Amniotic epithelial cell (primary cell): ENCODE data around the gene ATAD3A.
"Not testable (repeated sequence)": the region's sequence is repeated elsewhere in the genome, so short reads cannot be mapped to it uniquely, and the experiment has no call there.

Experiments
- DNase-seq: peaks from one replicate; pipeline ENCODE4 v3.0.0-alpha.2; 2010; ENCODE audit warnings: low read depth

The ATAD3A gene

DNA sequence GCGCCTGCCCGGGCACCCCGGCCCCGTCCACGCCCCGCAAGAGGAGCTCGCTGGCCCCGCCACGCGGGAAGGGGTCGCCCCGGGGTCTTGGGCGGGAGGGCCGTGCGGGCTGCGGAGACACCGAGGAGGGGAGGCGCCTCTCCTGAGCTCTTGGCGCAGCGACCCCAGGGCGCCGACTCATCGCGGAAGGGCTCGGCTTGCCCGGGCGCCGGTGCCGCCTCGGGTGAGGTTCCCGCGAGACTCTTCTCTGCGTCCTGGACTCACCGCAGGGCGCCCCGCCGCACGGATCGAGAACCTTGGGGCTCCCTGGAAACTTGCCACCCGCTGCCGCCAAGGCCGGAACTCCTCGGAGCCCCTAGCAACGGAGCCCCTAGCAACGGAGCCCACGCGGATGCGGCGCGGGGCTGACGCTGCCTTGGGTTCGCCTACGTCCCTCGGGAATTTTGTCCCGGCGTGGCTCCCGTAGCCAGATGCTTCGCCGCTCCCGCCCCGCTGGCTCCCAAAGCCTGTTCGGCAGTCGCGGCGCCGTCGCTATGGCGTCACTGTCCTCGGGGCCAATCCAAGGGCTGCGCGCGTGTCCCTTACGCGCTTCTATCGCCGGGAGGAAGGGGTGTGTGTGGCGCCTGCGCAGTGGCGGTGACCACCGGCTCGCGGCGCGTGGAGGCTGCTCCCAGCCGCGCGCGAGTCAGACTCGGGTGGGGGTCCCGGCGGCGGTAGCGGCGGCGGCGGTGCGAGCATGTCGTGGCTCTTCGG, at the start of gene ATAD3A:
Gene ATAD3A (plus strand): TSS at position 630 of the 753 bp plus-strand sequence. CDS start 107 bp downstream, at position 737.
- peak; percentile 97 for DNase-seq

DNA sequence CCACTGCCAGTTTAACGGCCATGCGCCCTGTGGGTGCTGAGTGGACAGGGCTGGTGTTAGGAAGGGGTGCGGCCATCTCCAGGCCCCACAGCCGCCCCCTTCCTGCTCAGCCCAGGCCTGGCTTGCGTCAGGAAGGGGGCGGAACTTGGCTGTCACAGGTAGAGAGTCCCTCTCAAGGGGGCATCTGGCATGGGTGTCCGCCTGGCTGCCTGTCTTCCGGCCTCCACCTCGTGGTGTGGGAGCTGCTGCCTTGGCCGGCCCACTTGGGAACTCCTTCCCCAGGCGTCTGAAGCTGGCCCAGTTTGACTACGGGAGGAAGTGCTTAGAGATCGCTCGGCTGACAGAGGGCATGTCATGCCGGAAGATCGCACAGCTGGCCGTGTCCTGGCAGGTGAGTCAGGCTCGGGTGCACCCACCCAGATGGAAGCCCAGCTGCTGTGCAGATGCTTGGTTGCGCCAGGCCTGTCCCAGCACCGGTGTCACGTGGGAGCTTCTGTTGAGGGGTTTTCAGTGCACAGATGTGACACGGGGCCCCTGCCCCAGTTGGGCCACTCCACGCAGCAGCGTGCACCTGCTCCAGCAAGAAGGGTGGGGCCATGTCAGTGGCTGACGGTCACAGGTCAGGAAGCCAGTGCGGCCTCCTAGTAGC, 49.5 kb upstream of the ATAD3A start:
- DNase-seq = peak; percentile 13

DNA sequence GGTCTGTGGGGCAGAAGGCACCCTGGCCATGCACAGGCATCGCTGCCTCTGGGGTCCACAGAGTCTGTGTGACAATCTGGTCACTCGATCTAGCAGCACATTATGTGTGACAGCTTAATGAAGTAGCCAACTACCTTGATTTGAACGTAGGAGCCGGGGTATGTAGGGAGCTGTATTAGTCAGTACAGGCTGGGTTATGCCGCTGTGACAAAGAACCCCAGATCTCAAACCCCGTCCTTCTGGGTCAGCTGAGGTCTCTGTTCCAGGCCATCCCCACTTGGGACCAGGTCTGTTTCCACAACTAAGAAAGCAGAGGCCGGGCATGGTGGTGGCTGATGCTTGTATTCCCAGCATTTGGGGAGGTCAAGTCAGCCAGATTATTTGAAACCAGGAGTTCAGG, 48.6 kb upstream of the ATAD3A start:
- DNase-seq = no peak

DNA sequence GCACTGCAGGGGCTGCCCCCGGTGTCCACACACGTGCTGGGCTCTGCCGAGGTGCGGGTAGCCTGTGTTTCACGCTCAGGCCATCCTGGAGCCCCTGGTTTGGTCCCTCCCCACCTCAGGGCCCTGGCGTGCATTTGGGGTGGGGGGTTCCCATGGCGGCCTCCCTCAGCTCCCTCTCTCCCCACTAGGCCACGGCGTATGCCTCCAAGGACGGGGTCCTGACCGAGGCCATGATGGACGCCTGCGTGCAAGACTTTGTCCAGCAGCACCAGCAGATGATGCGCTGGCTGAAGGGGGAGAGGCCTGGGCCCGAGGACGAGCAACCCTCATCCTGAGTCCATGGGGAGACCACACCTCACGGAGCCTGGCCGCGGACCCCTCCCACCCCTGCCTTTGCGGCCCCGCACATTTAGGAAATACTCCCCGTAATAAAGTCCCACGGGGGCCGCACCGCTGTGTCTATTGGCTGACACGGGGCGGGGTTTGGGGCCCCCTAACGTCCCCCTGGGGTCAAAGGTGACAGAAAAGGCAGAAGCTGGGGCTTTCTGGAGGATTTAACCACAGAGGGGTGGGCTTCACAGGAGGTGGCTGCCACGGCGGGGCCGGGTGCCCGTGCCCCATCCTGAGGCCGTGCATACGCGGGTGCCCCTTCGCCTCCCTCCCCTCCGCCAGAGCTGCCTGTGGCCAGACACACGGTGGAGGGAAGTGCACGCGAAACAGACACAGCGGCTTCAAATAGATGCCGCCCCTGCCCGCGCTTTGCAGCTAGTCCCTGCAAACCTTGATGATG, 43.6 kb upstream of the ATAD3A start:
- not testable (repeated sequence) for DNase-seq

DNA sequence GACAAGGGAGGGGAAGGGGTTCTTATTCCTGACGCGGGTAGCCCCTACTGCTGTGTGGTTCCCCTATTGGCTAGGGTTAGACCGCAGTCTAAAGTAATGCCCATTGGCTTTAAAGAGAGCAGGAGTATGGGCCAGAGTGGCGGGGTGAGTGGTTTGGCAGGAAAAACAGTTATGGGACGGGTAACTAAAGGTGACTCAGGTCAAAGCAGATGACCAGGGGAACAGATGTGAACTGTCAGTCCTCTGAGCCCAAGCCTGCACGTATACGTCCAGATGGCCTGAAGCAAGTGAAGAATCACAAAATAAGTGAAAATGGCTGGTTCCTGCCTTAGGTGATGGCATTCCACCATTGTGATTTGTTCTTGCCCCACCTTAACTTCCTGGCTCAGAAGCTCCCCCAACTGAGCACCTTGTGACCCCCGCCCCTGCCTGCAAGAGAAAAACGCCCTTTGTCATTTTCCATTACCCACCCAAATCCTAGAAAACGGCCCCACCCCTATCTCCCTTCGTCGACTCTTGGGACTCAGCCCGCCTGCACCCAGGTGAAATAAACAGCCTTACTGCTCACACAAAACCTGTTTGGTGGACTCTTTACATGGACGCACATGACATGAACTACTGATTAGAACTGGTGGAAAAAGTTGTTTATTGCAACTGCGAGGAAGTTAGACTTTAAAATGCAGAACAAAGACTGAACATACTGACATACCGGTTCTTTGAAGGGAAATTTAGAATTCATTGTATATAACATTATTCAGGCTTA, 41.2 kb upstream of the ATAD3A start:
- no peak for DNase-seq

DNA sequence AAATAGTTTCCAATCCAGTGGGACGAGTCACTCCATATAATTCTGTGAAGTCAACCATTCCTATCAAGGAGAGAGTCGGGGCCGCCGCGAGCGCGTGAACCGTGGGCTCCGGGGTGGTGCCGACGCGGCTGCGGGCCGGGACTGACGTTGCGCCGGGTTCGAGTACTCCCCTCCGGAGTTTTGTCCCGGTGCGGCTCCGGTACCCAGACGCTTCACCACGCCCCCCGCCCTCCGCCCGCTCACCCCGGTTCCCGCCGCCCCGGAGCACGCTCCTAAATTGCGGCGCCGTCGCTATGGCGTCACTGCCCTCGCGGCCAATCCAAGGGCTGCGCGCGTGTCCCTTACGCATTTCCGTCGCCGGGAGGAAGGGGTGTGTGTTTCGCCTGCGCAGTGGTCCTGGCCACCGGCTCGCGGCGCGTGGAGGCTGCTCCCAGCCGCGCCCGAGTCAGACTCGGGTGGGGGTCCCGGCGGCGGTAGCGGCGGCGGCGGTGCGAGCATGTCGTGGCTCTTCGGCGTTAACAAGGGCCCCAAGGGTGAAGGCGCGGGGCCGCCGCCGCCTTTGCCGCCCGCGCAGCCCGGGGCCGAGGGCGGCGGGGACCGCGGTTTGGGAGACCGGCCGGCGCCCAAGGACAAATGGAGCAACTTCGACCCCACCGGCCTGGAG, 40.4 kb upstream of the ATAD3A start, which contains the start of gene ATAD3B:
Gene ATAD3B (plus strand): TSS at position 377 of the 664 bp plus-strand sequence. CDS start 120 bp downstream, at position 497.
- DNase-seq = peak; percentile 88

DNA sequence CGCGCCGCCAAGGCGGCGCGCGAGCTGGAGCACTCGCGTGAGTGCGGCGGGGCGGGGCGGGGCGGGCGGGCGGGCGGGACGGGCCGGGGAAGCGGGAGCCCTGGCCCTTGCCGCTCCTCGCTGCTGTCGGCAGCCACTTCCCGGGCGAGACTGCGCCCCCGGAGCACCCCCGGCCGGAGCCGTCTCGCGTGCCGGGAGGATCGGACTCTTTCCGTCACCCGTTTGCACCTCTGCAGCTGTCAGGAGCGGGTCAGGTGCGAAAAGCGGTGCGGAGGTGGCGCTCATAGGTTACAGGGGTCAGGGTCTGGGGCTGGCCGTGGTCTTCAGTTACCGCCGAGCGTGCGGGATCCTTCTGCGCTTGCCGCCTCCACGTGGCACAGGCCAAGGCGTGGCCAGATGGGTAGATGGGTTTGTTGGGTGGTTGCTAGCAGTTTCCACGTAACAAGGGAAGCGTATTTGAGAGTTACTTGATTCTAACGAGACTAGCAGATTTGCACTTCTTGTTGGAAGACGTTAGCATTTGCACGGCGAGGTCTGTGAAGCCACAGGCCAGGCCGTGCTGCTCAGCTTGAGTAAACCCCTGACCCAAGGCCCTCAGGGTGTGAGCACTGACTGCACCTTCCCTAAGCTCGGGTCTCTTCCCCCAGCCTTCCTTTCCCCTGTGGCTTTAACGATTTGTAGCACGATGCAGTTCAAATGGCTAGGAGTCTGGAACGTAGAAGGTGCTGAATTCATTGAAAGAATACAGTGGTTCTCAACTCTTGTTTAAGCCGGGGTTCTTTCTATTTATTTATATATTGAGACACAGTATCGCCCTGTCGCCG, 39.7 kb upstream of the ATAD3A start:
- DNase-seq = not testable (repeated sequence)

DNA sequence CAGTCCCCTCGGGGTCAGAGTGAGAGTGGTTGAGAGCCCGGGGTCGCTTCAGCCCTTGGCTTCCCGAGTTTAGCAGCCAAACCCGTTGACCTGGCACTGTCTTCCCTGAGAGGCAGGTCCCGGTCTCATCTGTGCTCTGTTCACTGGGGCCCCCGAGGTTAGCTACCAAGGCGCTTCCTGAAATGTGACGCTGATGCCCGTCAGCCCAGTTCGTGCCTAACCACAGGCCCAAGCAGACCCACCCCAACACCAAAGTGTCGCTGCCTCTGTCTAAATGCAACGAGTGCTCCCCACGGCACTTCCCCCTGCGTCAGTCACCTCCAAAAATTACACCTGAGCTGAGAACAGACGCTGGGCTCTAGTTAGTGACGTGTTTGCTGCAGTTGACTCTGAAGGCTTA, 36.0 kb upstream of the ATAD3A start:
- not testable (repeated sequence) for DNase-seq

DNA sequence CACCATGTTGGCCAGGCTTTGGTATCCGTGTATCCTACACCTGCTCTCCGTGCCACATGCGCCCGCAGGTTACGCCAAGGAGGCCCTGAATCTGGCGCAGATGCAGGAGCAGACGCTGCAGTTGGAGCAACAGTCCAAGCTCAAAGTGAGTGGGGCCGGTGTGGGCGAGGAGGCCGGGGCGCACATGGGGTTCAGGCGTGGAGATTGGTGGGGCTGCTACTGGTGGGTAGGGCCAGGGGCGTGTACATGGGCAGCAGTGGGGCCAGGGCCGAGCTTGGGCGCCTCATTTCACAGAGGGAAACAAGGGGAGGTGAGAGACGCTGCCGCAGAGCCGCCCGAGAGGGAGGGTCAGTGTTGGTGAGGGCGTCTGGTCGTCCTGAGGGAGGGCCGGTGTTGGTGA, 34.8 kb upstream of the ATAD3A start:
- DNase-seq = no peak

DNA sequence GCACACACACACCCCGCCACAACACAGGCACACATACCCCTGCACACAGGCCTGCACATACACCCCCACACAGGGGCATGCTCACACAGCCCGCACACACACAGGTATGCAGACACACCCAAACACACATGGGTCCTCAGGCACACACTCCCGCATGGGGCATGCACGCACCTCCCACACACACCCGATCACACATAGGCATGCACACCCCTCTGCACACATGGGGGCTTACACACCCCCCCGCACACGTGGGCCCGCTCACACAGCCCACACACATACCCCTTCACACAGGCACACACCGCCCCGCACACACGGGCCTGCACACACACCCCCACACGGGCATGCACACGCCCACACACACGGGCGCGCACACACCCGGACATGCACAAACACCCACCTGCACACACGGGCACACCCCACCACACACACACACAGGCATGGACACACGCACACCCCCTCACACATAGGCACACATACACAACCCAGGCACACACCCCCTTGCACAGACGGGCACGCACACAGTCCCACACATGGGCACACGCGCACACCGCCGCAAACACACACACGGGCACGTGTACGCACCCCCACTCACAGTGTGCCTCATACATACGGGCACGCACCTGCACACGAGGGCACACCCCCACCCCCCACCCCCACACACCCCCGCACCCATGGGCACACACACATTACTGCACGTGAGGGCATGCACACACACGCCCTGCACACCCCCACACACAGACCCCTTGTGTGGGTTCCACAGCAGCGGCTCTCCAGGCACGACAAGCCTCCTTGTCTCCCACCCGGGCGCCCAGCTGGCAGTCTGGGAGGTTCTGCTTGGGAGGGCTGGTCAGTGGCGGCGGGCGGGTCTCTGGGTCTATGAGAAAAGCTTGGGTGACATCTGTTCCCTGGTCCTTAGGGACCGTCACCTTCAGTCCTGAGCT, 32.1 kb upstream of the ATAD3A start:
- no peak for DNase-seq

DNA sequence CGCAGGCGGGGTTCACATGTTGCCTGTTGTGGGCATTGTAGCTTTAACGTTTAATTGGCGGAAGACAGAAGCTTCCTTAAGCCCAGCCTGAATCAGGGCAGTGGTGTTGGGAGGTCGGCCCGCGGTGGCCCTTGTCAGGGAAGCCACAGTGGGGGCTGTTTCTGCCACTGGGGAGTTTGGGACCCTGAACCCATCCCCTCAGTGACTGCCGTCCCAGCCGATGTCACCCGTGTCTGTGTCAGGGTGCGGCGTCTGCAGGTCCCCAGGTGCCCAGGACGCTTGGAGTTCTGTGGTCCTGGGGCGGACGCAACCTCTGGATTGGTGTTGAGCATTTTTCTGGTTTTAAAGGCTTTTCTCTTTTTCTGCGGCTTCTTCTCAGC, 31.5 kb upstream of the ATAD3A start:
- not testable (repeated sequence) for DNase-seq

DNA sequence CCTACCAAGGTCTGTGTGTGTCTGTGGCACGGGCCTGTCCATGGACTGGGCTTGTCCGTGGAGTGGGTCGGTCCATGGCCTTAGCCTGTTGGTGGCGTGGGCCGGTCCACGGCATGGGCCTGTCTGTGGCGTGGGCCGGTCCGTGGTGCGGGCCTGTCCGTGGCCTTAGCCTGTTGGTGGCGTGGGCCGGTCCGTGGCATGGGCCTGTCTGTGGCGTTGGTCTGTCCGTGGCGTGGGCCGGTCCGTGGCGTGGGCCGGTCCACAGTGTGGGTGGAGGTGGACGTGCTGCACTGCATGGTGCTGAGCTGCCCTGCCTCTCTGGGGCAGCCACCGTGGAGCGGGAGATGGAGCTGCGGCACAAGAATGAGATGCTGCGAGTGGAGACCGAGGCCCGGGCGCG, 30.2 kb upstream of the ATAD3A start:
- DNase-seq = not testable (repeated sequence)

DNA sequence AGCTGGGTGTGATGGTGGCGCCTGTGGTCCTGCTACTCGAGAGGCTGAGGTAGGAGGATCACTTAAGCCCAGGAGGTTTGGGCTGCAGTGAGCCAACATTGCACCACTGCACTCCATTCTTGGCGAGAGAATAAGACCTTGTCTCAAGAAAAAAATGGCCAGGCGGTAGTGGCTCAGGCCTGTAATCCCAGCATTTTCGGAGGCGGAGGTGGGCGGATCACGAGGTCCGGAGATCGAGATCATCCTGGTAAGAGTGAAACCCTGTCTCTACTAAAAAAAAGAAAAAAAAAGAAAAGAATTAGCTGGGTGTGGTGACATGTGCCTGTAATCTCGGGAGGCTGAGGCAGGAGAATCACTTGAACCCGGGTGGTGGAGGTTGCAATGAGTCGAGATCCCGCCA, 29.1 kb upstream of the ATAD3A start:
- DNase-seq = no peak

DNA sequence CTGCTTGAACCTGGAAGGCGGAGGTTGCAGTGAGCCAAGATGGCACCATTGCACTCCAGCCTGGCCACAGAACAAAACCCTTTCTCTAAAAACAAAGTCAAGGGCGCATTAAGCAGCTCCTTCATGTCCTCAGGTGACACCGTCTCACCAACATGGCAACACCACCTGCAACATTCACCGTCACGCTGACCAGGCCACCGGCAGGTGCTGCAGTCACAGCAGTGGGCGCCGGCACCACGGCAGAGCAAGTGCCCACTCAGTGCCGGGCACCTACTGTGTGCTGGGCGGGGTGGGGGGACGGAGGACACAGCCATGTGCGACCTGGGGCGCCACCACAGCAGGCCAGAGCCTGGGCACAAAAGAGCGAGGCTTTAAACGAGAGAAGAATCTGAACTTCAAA, 28.2 kb upstream of the ATAD3A start:
- no peak for DNase-seq

DNA sequence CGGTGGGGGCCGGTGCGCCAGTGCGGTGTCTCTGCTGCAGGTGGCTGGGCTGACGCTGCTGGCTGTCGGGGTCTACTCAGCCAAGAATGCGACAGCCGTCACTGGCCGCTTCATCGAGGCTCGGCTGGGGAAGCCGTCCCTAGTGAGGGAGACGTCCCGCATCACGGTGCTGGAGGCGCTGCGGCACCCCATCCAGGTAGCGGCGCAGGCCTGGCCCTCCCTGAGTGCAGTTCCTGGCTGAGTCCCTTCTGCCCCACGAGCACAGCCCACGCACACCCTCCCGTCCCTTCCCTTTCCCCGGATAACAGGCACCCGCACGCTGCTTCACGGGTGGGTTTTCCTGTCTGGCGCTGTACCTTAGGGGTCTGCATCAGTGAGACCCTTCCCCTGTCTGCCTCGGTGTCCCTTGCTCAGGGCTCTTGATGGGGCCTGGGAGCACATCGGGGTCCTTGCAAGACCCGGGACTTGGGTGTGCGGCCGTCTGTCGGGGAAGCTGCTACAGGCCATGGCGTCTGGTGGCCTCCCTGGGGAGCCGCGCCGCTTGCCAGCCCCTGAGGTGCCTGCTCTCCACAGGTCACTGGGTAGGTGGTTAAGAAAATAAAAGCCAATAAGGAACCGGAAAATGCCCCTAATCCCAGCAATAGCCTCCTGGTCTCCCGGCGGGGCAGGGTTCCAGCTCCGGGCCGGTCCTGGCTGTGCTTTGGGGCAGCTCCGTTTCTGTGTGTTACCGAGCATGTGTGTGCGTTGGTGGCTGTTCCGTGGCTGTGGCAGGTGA, 26.8 kb upstream of the ATAD3A start:
- DNase-seq = not testable (repeated sequence)

DNA sequence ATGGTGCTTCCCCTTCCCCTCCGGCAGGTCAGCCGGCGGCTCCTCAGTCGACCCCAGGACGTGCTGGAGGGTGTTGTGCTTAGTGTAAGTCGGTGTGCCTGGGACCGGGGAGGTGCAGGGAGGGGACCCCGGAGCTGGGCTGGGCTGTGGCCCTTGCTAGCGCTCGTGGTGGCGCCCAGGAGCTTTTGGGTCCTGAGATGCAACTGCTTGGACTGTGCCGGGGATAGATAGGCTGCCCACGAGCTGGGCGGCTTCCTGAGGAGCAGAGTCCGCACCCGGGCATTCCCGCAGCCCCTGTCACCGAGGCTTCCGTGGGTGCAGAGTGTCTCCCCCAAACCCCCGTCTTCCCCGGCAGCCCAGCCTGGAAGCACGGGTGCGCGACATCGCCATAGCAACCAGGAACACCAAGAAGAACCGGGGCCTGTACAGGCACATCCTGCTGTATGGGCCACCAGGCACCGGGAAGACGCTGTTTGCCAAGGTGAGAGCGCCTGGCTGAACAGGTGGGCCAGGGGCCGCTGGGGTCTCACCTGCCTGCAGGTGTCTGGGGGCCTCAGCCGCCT, 26.1 kb upstream of the ATAD3A start:
- not testable (repeated sequence) for DNase-seq

DNA sequence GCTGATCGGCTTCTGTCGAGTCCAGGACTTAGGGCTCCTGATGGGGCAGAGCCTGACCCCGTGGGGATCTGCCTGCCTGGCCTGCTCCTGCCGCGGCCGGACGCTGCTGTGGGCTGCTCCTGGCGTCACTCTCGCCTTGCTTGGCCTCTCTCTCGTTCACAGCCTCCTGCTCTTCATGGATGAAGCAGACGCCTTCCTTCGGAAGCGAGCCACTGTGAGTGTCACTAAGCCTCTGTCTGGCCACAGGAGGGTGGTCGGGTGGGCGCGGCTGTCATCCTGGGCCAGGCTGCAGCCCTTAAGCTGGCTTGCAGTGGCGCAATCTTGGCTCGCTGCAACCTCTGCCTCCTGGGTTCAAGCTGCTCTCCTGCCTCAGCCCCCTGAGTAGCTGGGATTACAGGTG, 24.3 kb upstream of the ATAD3A start:
- DNase-seq = no peak

DNA sequence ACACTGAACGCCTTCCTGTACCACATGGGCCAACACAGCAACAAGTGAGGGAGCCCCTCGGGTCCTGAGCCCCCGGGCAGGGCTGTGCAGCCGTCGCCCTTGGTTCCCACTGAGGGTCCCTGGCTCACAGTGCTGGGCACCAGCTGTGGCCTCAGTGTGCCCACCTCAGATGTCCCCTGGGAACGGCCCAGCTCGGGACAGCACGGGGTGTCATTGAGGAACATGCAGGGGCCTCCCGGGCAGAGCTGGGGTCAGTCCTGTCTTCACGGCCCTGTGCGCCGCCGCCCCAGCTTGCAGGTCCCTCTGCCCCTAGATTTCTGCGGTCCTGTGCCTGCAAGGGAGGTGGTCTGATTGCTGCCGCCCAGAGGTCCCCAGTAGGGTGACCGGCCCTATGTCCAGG, 22.7 kb upstream of the ATAD3A start:
- no peak for DNase-seq
